22Rv1 (cell line): ENCODE data around the gene HCRT.

Experiments
- ZFX ChIP-seq: fragments of 450-650 bp; IDR thresholded peaks from 2 replicates; pipeline ENCODE4 v1.6.1; 2017; ENCODE audit warnings: antibody characterized with exemption, borderline replicate concordance
- TF ChIP-seq, protein P1 (sequence below): fragments of 450-650 bp; IDR thresholded peaks from 2 replicates; pipeline ENCODE4 v1.5.1; 2017; ENCODE audit warnings: mild to moderate bottlenecking

DNA sequence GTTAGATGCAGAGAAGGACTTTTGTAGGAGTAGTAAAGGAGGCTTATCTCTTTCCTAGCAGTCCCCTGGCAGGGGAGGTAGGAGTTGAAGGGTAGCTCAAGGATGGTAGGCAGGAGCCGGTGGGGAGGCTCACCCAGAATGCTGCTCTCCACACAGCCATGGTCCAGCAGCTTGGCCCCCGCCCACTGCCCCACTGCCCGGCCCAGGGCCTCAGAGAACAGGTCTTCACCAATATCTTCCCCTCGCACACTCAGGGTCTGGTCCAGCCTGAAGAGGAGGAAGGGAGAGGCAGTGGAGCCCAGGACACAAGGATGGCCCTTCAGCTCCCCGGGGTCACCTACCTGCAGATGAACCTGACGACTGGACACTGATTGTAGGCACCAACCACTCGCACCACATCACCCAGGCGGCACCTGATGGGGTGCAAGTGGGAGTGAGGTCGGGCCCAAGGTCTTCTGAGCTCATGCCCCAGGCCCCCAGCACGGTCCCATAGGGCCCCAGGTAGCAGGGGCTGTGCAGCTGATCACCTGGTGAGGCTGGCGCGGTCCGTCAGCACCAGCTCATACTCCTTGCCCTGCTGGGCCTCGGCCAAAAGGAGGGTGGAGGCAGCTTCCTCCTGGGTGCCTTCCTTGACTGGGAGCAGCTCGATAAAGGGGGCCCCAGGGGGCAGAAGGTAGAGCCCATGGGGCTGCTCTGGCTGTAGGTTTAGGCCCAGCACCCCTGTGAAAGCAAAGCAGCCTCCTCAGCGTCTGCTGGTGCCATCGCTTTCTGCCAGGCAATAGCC, 5.4 kb upstream of the HCRT start:
- TF ChIP-seq, protein P1, sequence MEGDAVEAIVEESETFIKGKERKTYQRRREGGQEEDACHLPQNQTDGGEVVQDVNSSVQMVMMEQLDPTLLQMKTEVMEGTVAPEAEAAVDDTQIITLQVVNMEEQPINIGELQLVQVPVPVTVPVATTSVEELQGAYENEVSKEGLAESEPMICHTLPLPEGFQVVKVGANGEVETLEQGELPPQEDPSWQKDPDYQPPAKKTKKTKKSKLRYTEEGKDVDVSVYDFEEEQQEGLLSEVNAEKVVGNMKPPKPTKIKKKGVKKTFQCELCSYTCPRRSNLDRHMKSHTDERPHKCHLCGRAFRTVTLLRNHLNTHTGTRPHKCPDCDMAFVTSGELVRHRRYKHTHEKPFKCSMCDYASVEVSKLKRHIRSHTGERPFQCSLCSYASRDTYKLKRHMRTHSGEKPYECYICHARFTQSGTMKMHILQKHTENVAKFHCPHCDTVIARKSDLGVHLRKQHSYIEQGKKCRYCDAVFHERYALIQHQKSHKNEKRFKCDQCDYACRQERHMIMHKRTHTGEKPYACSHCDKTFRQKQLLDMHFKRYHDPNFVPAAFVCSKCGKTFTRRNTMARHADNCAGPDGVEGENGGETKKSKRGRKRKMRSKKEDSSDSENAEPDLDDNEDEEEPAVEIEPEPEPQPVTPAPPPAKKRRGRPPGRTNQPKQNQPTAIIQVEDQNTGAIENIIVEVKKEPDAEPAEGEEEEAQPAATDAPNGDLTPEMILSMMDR = no peak
- no peak for TF ChIP-seq ZFX
